Right lobe of liver (tissue), 4 donors: Measurements from ENCODE around the gene TNFRSF12A.

Experiments
- POLR2A ChIP-seq: fragments of 450-650 bp; IDR thresholded peaks from one replicate; pipeline ENCODE4 v1.6.1; 2017; ENCODE audit warnings: antibody characterized with exemption, mild to moderate bottlenecking
- TF ChIP-seq, protein P1 (sequence below), 4 donors: fragments of 200-600 bp in 3 of 4; fragments of 450-650 bp in 1 of 4; IDR thresholded peaks; one replicate each; pipeline versions ENCODE4 v1.5.1 to v1.8.0; 2016 to 2022; ENCODE audit warnings: antibody characterized with exemption in 4 of 4, mild to moderate bottlenecking in 2 of 4
- donor health status: DM: no; HTN: no; CAD: no.
- donor health status: DM: no; HTN: no; CAD: no.
- donor health status: DM: no; HTN: yes; CAD: no.

DNA sequence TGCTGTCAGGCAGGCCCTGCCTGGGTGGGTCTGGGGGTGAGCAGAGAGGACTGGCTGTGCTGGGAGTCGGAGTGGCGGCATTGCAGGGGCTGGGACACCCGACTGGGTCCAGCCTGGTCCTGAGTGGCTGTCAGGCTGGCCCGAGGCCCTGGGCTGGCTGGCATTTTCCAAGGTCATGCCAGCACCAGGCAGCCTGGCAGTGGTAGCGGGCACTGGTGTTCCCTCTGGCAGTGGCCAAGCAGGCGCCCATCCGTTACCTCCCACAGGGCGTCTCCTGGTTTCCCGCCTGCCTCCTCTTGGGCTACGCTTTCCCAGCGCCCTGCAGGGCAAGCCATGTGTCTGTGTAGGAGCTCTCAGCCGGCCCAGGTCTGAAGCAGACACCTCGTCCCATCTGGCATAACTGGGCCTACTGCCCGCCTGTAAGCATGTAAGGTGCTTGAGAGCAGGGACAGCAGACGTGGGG lies 34.2 kb upstream of the TNFRSF12A start:
- TF ChIP-seq, protein P1, sequence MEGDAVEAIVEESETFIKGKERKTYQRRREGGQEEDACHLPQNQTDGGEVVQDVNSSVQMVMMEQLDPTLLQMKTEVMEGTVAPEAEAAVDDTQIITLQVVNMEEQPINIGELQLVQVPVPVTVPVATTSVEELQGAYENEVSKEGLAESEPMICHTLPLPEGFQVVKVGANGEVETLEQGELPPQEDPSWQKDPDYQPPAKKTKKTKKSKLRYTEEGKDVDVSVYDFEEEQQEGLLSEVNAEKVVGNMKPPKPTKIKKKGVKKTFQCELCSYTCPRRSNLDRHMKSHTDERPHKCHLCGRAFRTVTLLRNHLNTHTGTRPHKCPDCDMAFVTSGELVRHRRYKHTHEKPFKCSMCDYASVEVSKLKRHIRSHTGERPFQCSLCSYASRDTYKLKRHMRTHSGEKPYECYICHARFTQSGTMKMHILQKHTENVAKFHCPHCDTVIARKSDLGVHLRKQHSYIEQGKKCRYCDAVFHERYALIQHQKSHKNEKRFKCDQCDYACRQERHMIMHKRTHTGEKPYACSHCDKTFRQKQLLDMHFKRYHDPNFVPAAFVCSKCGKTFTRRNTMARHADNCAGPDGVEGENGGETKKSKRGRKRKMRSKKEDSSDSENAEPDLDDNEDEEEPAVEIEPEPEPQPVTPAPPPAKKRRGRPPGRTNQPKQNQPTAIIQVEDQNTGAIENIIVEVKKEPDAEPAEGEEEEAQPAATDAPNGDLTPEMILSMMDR (IDR thresholded peaks at IDR 0.05) = no peak
- TF ChIP-seq POLR2A = no peak
